Sigmoid colon (tissue), 4 donors: Measurements from ENCODE around the gene ADAMTS6.
"Not testable (repeated sequence)": the region's sequence is repeated elsewhere in the genome, so short reads cannot be mapped to it uniquely, and the experiment has no call there.

Source experiments
- CTCF ChIP-seq, 4 experiments: fragments of 450-650 bp in 3 of 4; fragments of 200-600 bp in 1 of 4; IDR thresholded peaks; one replicate each; pipeline ENCODE4 v1.5.1; 2016 to 2019; ENCODE audit warnings: antibody characterized with exemption in 4 of 4, mild to moderate bottlenecking in 3 of 4, moderate library complexity in 2 of 4
- POLR2AphosphoS5 ChIP-seq, 4 donors: sonication (generic); formaldehyde crosslinking; IDR thresholded peaks; one replicate each; pipeline ENCODE4 v1.6.1; 2017; ENCODE audit warnings: antibody characterized with exemption in 4 of 4

GRCh38 chr5:65320704-65321103 lies 161.0 kb downstream of the ADAMTS6 start:
- TF ChIP-seq POLR2AphosphoS5, CTCF (IDR thresholded peaks at IDR 0.05): not testable (repeated sequence)
